NCI-H460 (cell line): ENCODE data around the gene GRIK4. TPM values are rescaled to one million over a fixed set of nuclear protein-coding genes. Genes with fewer than 3 reads are reported as not detected.

Experiments
- total RNA-seq: library from RNA; depleted of rRNA; stranded (reverse); fragments of >200 nt; shearing (Covaris generic); gene quantifications from 2 replicates; pipeline ENCODE4 v1.2.3, GENCODE V29; 2014; rRNA removed

The GRIK4 gene
- total RNA-seq, 1 experiment from 2014 or later = not detected

Other genes with a start within 250 kb of the GRIK4 start
- gene TLCD5, start 186.4 kb upstream of the GRIK4 start, total RNA-seq = 8.5 and 9.3 TPM in 2 replicates
- 30.4 and 34.6 TPM in 2 replicates for gene ARHGEF12, start 175.3 kb upstream of the GRIK4 start, total RNA-seq